EH (cell line): ENCODE measurements around the gene EXD3.
A peak's percentile ranks its signal among the peaks of the same experiment; 100 is the strongest.

Experiments used
- DNase-seq: peaks from one replicate; pipeline ENCODE4 v3.0.0-alpha.2; 2015; ENCODE audit warnings: low read depth

EXD3 gene

DNA sequence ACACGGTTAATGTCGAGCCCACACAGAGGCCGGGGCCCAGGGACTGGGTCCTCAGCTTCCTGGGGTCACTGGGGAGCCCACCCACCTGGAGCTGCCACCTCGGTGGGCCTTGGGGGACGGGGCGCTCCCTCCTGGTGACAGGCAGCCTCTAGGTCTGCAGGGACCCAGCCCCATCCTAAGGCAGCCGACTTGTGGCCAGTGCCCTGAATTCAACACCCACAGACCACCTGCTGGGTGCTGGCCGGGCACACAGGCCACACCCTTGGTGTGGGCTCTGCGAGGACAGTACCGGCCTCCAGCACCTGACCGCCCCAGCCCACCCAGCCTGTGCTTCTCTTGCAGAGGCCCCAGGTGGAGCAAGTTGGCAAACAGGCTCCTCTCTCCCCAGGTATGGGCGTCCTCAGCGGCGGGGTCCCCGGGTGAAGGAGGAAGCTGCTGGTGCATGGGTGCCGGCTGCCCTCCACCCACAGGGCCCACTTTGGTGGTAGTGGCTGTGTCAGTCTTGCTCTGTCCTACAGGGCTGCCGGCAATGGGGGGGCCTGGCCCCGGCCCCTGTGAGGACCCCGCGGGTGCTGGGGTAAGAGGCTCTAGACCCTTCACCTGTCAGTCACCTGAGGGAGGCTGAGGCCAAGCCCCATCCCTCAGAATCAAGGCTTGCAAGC, 9.9 kb upstream of the EXD3 start:
- no peak for DNase-seq

DNA sequence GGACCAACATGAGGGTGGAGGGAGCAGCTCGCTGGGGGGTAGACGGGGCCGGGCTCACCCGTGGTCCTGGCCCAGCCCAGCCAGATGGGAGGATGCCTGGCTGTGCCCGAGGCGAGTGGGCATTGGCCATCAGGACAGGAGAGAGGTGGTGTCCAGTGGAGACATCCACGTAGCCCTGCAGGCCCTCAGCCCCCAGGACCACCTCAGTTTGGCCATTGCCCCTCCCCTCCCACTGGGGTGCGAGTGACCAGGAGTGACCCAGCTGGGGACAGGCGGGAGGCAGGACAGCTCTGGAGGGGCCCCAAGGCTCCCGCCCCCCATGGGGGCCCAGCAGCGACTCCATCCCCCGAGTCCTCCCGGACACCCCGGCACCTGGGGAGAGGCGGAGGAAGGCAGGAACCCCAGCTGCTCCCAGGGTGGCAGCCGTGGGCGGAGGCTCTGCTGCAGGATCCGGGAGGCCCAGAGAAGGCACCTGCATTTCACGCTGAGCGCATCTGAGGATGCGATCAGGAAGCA, 8.5 kb upstream of the EXD3 start:
- DNase-seq = no peak

DNA sequence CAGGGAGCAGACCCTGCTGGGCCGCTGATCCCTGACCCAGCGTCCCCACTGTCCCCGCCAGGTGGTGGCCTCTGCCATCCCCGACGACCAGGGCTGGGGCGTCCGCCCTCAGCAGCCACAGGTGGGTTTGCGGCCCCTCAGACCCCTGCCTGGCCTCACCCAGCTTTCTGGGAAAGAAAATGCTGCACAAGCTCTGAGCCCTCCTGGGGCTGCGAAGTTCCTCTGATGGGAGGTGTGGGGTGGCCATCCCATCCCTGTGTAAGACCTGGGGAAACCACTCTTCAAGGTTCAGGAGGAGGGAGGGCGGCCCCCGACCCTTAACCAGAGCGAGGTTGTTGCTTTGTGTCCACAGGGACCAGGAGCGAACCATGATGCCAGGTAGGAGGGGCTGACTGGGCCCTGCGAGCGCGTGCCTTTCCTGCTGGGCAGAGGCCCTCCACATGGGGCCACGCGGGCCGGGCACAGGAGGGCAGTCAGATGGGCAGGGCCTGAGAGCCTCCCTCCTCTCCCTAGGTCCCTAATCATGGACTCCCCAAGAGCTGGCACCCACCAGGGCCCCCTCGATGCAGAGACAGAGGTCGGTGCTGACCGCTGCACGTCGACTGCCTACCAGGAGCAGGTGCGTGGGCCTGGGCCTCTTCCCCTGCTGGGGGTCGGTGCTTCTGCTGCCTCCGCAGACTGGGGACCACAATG, 7.9 kb upstream of the EXD3 start:
- no peak for DNase-seq

DNA sequence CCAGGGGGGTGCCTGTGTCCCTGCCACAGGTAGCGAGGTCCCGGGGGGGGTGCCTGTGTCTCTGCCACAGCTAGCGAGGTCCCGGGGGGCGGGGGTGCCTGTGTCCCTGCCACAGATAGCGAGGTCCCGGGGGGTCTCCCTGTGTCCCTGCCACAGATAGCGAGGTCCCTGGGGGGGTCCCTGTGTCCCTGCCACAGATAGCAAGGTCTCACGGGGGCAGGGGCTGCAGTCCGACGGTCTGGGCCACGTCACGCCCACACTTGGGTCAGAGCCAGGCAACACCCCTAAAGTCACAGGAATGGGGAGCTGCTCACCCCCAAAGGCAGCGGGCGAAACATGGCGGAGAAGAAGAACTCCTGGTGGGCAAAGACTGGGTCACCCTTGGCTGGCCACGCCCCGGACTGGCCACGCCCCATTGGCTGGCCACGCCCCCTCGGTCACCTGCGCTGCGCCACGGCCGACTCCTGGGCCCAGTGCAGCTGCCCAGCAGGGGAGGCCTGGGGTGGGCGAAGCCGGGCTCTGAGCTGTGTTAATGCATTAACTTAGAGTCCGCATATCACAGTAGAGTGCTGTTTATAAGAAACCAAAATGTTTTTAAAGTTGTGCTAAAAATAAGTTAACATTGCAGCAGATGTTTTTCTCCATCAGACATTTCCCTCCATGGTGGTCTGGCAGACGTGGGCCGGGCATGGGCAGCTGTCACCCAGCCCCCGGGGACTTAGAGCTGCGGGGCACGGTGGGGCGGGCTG, 7.2 kb upstream of the EXD3 start:
- no peak for DNase-seq

DNA sequence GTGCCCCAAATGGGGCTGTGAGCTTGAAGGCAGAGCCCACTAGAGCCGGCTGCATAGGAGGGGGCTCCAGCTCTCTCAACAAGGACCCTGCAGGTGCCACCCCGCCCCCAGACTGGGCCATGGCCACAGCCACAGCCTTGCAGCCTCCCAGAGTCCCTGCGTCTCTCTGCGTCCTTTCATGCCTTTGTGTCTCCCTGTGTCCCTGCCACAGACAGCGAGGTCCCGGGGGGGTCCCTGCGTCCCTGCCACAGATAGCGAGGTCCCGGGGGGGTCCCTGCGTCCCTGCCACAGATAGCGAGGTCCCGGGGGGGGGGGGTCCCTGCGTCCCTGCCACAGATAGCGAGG, 6.6 kb upstream of the EXD3 start:
- DNase-seq = no peak

DNA sequence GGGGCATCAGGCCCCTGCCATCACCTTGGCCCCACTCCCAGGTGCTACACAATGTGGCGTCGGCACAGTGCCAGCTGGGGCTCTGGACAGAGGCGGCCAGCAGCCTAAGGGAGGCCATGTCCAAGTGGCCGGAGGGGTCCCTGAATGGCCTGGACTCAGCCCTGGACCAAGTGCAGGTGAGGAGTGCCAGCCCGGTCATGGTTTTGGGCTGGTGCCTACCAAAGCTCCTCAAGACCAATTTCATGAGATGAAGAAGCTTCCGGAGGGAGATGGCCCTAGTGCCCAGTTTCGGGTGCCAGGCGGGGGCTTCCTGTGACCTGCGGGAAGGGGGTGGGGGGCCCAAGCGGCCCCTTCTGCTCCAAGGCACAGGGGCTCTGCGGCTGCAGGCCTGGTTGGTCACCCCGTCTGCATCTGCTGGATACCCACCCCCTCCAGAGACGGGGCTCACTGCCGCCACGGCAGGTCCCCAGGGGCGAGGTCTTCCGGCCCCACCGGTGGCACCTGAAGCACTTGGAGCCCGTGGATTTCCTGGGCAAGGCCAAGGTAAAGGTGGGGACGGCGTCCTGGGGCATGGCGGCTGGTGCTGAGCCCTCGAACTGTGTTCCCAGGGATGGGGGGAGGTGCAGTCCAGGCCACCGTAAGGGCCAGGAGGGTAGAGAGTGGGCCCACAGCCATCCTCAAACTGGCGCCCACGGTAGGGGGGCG, 6.0 kb upstream of the EXD3 start:
- DNase-seq = no peak

DNA sequence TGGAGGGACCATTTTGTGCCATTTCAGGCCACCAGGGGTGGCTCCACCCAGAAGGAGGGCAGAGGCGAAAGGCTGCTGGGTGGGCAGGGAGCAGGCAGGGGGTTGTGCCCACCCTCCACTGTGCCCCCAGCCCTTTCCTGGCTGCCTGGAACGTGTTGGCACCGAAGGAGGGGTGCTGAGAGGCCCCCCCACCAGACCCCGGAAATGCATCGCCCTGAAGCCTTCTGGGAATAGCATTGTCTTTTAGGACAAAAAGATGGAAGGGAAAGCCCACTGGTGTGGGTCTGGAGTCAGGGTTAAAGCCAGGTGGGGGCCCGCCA, 5.3 kb upstream of the EXD3 start:
- no peak for DNase-seq

DNA sequence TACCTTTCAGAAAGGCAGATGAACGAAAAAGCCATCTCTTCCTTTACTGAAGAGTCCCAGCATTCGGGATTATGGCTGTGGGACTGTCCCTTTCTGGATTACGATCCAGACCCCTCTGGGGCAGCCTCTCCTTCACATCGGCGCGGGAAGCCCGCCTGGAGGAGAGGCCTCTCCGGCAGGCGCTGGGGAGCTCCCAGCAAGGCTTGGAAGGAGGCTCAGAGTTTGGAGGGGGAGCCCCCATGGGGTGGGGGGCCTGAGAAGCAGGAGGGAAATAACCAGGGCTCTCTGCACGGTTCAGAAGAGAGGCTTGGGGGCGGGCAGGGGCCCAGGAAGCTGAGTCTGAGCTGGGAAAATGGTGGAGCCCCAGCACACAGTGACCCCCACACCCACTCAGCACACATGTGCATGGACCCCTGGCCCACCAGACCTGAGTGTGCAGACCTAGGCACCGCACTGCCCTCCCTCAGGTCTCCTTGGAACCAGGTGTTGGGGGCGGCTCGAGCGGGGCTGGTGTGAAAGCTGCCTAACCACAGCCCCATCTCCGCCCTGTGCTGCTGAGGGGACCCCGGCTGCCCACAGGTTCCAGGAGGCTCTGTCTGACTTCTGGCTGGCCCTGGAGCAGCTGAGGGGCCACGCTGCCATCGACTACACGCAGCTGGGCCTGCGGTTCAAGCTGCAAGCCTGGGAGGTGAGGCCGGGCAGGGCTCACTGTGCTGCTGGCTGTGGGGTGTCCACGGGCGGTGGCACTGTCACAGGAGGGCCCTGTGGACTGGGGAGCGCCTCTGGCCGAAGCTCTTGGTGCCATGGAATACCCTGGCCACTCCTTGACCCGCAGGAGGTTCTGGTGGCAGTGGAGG, 4.7 kb upstream of the EXD3 start:
- no peak for DNase-seq

DNA sequence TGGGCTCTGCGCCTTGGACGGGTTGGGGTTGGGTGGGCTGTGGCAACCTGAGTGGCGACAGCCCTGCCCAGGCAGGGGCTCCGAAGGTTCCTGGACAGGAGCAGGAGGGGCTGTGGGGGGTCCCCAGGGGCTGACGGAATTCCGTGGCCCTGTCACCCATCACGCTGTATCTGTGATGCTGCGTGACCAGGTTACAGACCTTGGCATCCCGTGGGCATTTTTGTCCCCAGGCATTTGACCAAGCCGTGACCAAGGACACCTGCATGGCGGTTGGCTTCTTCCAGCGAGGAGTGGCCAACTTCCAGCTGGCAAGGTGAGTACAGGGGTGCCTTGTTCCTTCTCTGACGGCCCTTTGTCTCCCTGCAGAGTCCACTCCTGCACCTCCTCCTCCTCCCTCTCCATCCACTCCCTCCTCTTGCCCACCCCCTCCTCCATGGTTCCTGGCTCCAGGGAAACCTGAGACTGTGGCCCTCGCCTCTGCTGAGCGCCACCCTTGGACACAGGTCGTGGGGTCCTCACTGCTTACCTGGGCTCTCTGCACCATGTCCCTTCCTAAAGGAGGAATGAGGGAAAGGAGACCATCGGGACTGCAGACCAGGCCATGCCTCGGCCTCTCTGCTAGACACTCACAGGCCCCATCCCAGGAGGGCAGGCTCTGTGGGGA, 3.2 kb upstream of the EXD3 start:
- DNase-seq = no peak

DNA sequence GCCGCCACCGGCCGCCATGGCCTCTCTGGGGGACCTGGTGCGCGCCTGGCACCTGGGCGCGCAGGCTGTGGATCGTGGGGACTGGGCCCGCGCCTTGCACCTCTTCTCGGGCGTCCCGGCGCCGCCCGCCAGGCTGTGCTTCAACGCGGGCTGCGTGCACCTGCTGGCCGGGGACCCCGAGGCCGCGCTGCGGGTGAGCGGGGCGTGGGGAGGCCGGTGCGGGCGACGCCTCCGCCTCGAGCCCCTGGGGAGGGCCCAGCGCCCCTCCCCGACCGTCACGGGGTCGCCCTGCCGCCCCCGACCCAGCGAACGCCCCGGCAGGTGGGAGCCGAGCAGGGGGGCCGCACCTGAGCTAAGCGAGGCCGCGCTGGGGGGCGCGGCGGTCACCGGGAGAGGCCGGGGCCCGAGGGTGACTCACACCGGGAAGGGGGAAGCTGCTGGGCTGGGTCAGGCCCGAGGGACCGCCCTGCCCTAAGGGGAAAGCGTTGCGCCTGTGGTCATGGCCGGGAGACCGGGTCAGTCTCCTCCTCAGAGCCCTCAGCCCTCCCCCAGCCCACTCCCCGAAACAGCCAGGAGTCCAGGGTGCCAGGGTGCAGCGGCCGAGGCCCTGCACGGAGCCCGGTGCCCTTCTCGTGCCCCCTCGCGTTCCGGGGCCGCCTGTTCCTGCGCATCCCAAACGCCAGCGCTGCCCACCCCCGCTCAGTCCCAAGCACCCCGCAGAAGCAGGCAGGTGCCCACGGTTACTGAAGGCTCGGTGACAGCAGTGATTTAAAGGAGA, 741 bp upstream of the EXD3 start:
- peak; percentile 49 for DNase-seq

DNA sequence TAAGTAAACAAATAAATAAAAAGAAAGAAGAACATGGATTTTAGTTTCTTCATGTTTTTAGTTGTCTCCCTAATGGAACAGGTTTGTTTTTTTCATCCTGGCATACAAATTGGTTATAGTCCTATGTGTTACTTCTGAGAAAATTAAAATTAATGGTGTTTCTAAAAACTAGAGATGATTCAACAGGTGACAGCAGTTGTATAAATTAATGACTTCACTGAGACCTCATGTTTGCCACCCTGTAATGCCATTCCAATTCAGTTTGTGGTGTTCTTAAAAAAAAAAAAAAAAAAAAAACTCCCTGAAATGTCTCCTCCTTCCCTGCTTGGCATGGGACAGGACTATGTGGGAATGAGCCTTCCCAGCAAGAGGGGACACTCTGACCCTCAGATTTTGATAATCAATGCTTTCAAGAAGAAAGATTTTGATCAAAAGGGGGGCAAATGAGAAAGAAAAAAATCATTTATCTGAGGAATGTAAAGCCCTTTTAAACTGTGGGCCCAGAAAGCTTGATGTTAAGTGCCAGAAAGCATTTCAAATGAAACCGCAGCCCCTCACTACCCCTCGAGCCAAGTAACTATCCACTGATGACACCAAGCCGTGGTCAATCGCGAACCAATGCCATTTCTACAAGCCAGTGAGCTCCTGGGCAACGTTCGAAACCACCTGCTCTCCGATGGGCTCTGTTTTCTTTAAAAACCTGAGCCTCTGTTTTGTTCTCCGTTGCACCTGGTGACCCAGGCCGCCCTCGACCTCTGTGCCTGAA, 941 bp downstream of the EXD3 start:
- no peak for DNase-seq

DNA sequence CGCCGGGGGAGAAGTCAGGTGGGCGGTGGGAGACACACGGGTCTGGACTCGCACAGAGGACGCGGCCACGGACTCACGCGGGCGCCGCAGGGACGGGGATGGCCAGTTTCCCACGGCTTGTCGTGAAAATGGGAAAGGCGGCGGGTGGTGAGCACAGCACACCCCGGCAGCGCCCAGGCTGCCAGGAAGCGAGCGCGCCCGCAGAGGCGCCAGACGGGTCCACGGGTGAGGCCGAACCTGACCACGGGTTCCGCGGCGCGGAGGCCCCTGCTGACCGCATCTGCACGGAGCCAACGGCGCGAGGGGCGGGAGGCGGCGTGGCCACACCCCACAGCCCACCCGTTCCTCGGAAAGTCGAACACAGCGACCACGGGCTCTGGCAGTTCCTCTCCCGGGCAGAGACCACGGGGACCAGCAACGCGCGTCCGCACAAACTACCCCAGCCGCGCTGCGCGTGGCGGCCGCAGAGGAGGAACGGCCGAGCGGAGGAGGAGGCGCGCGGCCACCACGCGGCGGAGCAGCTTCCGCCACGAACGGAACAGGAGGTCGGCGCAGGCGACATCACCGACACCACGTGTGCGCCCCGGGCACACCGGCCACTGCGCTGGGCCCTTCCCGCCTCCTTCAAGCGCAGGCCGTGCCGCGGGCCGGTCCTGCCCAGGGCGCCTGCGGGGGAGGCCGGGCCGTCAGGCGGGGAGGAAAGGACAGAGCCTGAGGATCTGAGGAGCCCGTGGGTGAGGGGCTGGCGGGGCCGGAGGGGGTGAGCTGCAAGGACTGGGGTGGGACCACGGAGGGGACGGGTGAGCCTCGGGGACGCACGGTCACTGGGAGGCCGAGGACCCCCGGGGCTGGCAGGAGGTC, 5.6 kb downstream of the EXD3 start:
- peak; percentile 20 for DNase-seq

DNA sequence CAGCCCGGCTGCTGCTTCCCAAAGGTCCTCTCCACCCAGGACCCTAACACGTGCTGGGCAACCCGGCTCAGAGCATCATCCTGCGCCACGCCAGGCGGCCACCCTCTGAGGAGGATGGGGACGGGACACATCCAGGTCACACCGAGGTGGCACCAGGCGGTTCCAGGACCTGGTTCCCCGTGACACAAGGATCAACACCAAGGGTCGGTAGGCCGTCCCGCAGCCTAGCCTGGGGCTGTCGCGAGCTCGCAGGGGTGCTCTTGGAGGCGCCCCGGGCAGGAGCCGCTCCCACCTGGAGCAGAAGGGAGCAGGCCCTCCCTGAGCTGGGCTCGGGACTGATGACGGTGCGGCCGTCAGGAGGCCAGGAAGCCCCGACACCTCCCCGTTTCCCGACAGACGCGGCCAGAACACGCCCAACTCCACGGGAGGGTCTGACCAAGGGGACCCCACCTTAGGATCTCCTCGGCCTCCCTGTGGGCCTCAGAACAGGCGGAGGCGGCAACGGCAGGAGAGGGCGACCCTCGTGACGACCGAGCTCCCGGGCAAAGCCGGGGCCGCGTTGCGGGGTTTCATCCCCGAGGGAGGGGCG, 6.3 kb downstream of the EXD3 start:
- no peak for DNase-seq

DNA sequence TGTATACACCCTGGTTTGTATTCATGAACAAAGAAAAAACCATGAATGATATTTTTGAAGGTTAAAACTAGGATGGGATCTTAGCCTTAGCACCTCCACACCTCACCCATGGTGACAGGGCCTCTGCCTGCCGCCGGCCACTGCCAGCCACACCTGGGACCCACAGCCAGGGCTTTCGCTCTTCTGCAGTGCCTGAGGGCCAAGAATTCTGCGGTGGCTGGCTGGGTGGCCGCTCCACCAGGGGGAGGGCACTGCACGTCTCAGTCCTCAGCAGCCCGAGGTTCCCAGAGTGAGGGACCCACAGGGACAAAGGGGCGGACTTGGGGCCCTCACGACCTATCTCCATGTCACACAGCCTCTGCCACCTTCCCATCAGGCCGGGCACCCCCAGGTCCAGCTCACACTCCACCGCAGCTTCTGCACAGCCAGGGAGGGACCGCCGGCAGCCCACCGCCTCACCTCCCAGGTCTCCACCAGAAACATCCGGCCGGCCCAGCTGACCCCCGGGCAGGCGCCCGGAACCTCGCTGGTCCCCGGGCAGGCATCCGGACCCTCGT, 6.9 kb downstream of the EXD3 start:
- no peak for DNase-seq

DNA sequence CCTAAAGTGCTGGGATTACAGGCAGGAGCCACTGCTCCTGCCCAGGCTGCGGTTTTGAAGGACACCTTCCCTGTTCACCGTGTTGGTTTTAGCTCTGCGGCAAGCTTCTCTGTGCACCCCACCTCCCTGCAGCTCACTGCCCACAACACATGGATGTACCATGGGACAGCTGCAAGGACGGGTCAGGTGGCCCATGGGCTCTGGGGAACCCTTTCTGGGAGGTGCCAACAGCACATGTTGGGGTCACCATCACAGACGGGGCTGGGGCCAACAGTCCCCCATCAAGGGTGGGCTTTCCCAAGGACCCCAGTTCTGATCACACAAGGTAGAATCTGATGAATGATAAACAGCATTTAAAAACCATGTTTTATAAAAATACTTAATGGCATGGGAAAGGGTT, 7.5 kb downstream of the EXD3 start:
- no peak for DNase-seq

DNA sequence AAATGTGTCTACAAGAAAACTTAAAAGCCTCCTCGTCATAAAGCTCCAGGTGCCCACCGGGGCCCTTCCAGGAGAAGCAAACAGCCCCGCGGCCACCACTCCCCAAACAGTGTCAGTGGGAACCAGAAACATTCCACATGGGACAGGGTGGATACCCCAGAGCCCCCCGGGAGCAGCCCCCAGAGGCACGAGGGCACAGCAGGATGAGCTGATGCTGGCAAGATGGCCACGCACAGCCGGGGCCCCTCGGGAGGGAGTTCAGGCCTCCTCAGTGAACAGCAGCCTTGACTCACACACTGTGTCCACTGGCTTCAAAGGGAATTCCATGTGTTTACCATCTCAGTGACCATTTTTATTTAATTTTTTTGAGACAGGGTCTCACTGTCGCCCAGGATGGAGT, 10.5 kb downstream of the EXD3 start:
- DNase-seq = peak; percentile 15

DNA sequence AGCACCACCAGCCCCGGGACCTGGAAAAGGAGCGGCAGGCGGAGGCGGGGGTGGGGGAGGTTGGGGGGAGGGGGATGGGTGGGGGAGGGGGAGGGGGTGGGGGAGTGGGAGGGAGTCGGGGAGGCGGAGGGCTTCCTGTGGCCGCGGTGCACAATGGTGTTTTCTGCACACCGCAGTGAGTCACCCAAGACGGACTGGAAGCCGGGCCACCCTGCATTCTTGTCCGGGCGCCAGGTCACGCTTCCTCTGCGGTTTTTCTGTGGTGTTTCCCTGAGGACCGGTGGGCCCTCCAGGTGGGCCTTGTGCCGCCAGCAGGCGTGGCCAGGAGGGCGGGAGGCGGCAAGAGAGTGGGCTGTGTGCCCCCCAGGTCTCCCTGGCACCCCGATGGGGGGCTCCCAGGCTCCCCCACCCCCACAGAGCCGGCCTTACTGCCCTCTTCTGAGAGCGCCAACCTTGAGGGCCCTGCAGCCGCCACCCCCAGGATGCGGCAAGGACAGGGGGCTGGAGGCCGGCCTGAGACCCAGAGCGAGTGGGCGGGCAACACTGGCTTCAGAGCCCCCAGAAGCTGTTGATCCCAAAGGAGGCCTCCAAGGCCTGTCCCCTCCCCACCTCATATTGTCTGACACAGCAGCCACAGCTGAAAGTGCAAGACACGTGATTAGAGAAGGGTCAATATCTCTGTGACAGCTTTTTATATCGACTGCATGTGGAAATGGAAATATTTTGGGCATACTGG, 11.1 kb downstream of the EXD3 start:
- DNase-seq = peak; percentile 91
